ENCODE data around the gene RAB27A.
"Not testable (repeated sequence)": the region's sequence is repeated elsewhere in the genome, so short reads cannot be mapped to it uniquely, and the experiment has no call there.

Gene RAB27A

GRCh38 chr15:55252201-55252600 lies 37.4 kb downstream of the RAB27A start:
- not testable (repeated sequence) for DNase-seq (ENCODE audit: low read depth in 1 of 2, low spot score in 1 of 2)

- DNase-seq (ENCODE audit: low read depth in 1 of 2, low spot score in 1 of 2): no peak
Measured at GRCh38 chr15:55250941-55251340, 38.7 kb downstream of the RAB27A start.

- DNase-seq (ENCODE audit: low read depth in 1 of 2, low spot score in 1 of 2): no peak
Measured at GRCh38 chr15:55250392-55250791, 39.2 kb downstream of the RAB27A start.

GRCh38 chr15:55249885-55250284 lies 39.7 kb downstream of the RAB27A start:
- DNase-seq (ENCODE audit: low read depth in 1 of 2, low spot score in 1 of 2): not testable (repeated sequence)

- DNase-seq (ENCODE audit: low read depth in 1 of 2, low spot score in 1 of 2): no peak
Measured at GRCh38 chr15:55248895-55249294, 40.7 kb downstream of the RAB27A start.

GRCh38 chr15:55247766-55248427 lies 41.7 kb downstream of the RAB27A start:
- DNase-seq (ENCODE audit: low read depth in 1 of 2, low spot score in 1 of 2): no peak

GRCh38 chr15:55247311-55247710 lies 42.3 kb downstream of the RAB27A start:
- DNase-seq (ENCODE audit: low read depth in 1 of 2, low spot score in 1 of 2): no peak

GRCh38 chr15:55246567-55246966 lies 43.0 kb downstream of the RAB27A start:
- DNase-seq (ENCODE audit: low read depth in 1 of 2, low spot score in 1 of 2): no peak

GRCh38 chr15:55245059-55245458 lies 44.6 kb downstream of the RAB27A start:
- no peak for DNase-seq (ENCODE audit: low read depth in 1 of 2, low spot score in 1 of 2)

GRCh38 chr15:55241891-55242290 lies 47.7 kb downstream of the RAB27A start:
- DNase-seq (ENCODE audit: low read depth in 1 of 2, low spot score in 1 of 2): no peak

GRCh38 chr15:55241186-55241585 lies 48.4 kb downstream of the RAB27A start:
- DNase-seq (ENCODE audit: low read depth in 1 of 2, low spot score in 1 of 2): no peak

GRCh38 chr15:55240125-55240760 lies 49.4 kb downstream of the RAB27A start:
- DNase-seq (ENCODE audit: low read depth in 1 of 2, low spot score in 1 of 2): no peak

- no peak for DNase-seq (ENCODE audit: low read depth in 1 of 2, low spot score in 1 of 2)
Measured at GRCh38 chr15:55239440-55240124, 50.0 kb downstream of the RAB27A start.

GRCh38 chr15:55238877-55239276 lies 50.7 kb downstream of the RAB27A start:
- DNase-seq (ENCODE audit: low read depth in 1 of 2, low spot score in 1 of 2): no peak

- DNase-seq (ENCODE audit: low read depth in 1 of 2, low spot score in 1 of 2): no peak
Measured at GRCh38 chr15:55237219-55238130, 52.1 kb downstream of the RAB27A start.

- no peak for DNase-seq (ENCODE audit: low read depth in 1 of 2, low spot score in 1 of 2)
Measured at GRCh38 chr15:55235546-55236036, 54.0 kb downstream of the RAB27A start.

- no peak for DNase-seq (ENCODE audit: low read depth in 1 of 2, low spot score in 1 of 2)
Measured at GRCh38 chr15:55234800-55235104, 54.9 kb downstream of the RAB27A start.

GRCh38 chr15:55234104-55234799 lies 55.4 kb downstream of the RAB27A start:
- DNase-seq (ENCODE audit: low read depth in 1 of 2, low spot score in 1 of 2): no peak

- DNase-seq (ENCODE audit: low read depth in 1 of 2, low spot score in 1 of 2): no peak
Measured at GRCh38 chr15:55231455-55231854, 58.2 kb downstream of the RAB27A start.

GRCh38 chr15:55230953-55231352 lies 58.7 kb downstream of the RAB27A start:
- no peak for DNase-seq (ENCODE audit: low read depth in 1 of 2, low spot score in 1 of 2)
